Activated T-cell treated with anti-CD3 and anti-CD28 coated beads, Interleukin-2, amount 50 U/mL, for 4 hours (primary cell): Measurements from ENCODE around the gene FAM216B. TPM values are rescaled to one million over a fixed set of nuclear protein-coding genes. Genes with fewer than 3 reads are reported as not detected.

Experiments
- ATAC-seq, 2 donors: fragments of 200-7000 bp; cut with Tn5 transposase; one replicate each; pipeline ENCODE4 v1.10.0; 2021
- DNase-seq: peaks from one replicate; pipeline ENCODE4 v3.0.0-alpha.2; 2020
- H3K27me3 Mint-ChIP-seq: one replicate; pipeline ENCODE4 v1.8.0; 2021; ENCODE audit warnings: low read depth, mixed read lengths
- H3K36me3 Mint-ChIP-seq: one replicate; pipeline ENCODE4 v1.8.0; 2022; ENCODE audit warnings: mixed read lengths; ENCODE audit not compliant: insufficient read depth
- H3K4me1 Mint-ChIP-seq: one replicate; pipeline ENCODE4 v1.8.0; 2021; ENCODE audit warnings: low read depth, mixed read lengths
- H3K4me3 Mint-ChIP-seq: one replicate; pipeline ENCODE4 v1.8.0; 2021; ENCODE audit warnings: mild to moderate bottlenecking, moderate library complexity, mixed read lengths
- H3K9me3 Mint-ChIP-seq: one replicate; pipeline ENCODE4 v1.8.0; 2021; ENCODE audit warnings: mixed read lengths
- total RNA-seq, 3 donors: library from RNA; stranded (reverse); gene quantifications; one replicate each; pipeline ENCODE4 v1.2.1, GENCODE V29; 2021

Gene FAM216B
- total RNA-seq = not detected

DNA sequence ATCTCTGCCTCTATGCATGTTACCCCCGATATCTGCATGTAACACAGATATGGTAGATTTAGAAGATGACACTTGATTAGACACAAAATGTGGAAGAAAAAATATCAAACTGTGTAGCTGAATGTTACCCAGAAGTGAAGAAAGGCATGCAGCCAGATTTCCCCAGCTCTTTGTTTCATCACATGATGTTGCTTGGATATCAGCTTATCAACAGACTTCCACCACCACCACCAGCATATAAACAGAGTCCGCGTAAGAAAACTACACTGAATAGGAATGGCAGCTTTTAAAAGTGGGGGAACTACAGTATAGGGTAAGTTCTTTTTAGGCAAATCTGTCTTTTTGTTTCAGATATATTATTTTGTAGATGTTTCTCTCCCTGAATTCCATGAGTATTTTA is at the start of gene FAM216B:
FAM216B (plus strand) TSS at position 233 of the 400 bp plus-strand sequence. CDS start 2,484 bp downstream, outside the sequence.
- no peak for ATAC-seq
- Mint-ChIP-seq H3K27me3 (peaks cover 11% of the 10 kb centered on the region), H3K4me3 (no peak within 1 kb of the TSS), H3K4me1 (no peaks in the 10 kb centered on the region), H3K36me3 (no peaks in the 10 kb centered on the region), H3K9me3 (no peaks in the 10 kb centered on the region)
- no peak for DNase-seq

DNA sequence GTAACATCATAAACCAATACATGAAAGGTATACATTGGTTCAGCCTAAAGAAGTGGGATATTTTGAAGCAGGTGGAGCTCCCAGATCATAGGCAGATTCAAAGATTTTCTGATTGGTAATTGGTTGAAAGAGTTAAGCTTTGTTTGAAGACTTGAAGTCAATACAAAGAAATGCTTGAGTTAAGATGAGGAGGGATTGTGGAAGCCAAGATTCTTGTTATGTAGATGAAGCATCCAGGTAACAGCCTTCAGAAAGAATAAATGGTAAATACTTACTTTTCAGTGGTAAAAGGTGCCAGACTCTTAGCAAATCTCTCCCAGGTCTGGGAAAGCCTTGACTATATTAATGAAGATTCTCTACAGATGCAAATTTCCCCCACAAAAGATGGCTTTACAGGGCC is 49.3 kb upstream of the FAM216B start:
- Mint-ChIP-seq H3K9me3 (no peaks in the 10 kb centered on the region), H3K4me3 (no peak overlapping the region), H3K27me3 (peaks cover 5% of the 10 kb centered on the region), H3K4me1 (no peaks in the 10 kb centered on the region), H3K36me3 (no peaks in the 10 kb centered on the region)
- DNase-seq = no peak
- no peak for ATAC-seq

DNA sequence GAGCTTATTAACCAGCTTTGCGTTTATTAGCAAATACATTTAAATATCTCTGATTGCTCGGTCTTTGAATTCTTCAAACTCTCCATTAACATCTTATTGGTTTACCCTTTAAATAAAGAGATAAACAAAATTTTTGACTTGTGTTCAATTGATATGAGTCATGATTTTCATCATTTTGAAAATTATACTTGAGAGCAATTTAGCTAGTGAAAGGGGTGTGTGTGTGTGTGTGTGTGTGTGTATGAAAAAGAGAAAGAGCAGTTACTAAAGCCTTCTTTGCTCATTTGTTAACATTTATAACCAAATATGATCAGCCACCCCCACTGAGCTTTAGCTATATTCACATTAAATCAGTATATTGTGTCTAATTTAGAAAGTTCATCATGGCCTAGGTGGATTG is 48.3 kb upstream of the FAM216B start:
- Mint-ChIP-seq H3K4me3 (no peak overlapping the region), H3K4me1 (no peaks in the 10 kb centered on the region), H3K27me3 (peaks cover 8% of the 10 kb centered on the region), H3K36me3 (no peaks in the 10 kb centered on the region), H3K9me3 (no peaks in the 10 kb centered on the region)
- ATAC-seq (no peak), DNase-seq (no peak)

DNA sequence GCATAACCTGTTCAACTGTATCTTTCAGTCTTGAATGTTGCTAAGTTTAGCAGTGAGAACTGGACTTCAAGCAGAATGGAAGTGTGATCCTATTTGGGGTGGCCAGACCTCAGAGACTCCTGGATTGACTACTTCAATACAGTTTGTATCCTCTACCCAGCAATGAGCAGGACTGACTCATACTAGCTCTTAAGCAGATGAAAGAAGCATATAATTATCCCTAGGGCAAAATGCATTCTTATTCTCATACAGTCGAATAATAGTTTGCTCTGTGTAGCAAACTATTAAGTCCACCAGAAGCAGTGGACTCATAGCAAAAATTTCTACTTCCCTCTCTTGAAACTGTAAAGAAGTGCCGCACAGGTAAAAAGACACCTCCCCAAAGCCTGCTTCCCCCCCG is 46.4 kb upstream of the FAM216B start:
- Mint-ChIP-seq H3K27me3 (peaks cover 7% of the 10 kb centered on the region), H3K36me3 (no peaks in the 10 kb centered on the region), H3K4me1 (no peaks in the 10 kb centered on the region), H3K4me3 (no peak overlapping the region), H3K9me3 (no peaks in the 10 kb centered on the region)
- DNase-seq = no peak
- no peak for ATAC-seq

DNA sequence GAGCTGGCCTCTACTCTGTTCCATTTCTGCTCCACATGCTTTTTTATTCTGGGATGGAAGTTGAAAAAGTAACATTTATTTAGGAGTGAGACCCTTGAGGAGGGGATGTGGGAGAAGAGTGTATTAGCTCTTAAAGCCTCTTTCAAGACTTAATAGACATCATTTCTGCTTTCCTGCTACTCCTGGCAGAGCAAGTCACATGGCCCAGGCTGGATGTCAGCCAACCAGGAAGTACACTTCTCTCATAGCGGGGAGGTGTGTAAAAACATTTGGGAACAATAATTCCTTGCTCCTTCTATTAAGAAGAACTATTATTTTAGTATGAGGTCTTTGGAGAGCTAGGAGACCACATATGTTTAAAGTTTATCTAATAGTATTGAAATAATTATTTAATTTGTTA is 40.6 kb upstream of the FAM216B start:
- Mint-ChIP-seq H3K9me3 (no peaks in the 10 kb centered on the region), H3K4me1 (no peaks in the 10 kb centered on the region), H3K36me3 (no peaks in the 10 kb centered on the region), H3K27me3 (peaks cover 8% of the 10 kb centered on the region), H3K4me3 (no peak overlapping the region)
- no peak for DNase-seq
- ATAC-seq = no peak

DNA sequence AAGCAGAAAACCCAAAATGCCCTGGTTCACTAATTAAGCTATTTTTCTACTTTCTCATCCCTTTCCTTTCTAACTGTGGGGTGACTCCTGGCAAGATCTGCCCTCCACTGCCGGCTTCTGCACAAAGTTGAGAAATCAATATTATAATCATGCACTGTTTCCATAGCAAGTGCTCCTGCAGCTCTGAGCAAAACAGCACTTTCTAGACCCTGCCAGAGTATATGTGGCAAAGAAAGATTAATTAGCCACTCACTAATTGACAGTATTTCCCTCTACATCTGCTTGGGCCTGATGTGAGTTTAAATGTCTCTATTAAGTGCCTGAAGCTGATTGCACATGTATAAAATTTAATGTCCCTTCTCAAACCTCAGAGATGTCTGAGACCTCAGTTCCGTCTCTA is 39.5 kb upstream of the FAM216B start:
- no peaks in the 10 kb centered on the region for H3K4me1 Mint-ChIP-seq
- H3K27me3 Mint-ChIP-seq = peaks cover 8% of the 10 kb centered on the region
- DNase-seq = no peak
- no peak for ATAC-seq
- H3K4me3 Mint-ChIP-seq = no peak overlapping the region
- no peaks in the 10 kb centered on the region for H3K36me3 Mint-ChIP-seq
- H3K9me3 Mint-ChIP-seq = no peaks in the 10 kb centered on the region

DNA sequence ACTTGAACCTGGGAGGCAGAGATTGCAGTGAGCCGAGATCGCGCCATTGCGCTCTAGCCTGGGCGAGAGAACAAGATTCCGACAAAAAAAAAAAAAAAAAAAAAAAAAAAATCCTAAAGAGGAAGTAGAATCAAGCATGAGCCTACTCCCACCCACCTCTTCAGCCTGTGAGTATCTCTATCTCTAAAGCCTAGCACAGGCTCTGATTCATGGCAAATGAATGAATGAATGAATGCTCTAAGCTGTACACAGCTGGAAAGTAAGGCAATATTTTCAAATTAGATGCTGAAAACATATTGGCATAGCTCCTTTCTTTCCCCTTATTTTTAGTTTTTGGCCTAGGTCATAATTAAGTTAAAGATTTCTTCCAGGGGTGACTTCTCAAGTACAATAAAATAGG is 35.7 kb upstream of the FAM216B start:
- no peaks in the 10 kb centered on the region for H3K9me3 Mint-ChIP-seq
- H3K36me3 Mint-ChIP-seq = no peaks in the 10 kb centered on the region
- no peaks in the 10 kb centered on the region for H3K4me1 Mint-ChIP-seq
- ATAC-seq (no peak), DNase-seq (no peak)
- no peak overlapping the region for H3K4me3 Mint-ChIP-seq
- H3K27me3 Mint-ChIP-seq = peaks cover 3% of the 10 kb centered on the region

DNA sequence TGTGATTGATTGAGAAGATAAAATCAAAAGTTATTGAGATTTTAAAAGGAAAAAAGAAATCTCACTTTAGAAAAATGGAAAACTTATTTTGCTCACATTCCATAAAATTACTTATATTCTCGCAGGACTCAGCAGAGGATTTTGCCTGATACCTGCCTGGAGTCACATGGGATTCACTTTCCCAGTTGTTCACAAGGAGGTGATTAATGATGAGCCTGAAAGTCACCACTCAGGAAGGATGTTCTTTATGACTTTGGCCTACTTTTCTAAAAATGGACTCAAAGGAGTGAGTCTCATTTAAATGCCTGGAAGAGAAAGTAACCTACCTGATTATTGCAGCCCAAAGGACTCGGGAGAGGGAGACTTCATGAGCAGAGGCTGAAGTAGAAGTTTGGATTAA is 34.5 kb upstream of the FAM216B start:
- ATAC-seq = no peak
- no peaks in the 10 kb centered on the region for H3K36me3 Mint-ChIP-seq
- no peak for DNase-seq
- peaks cover 3% of the 10 kb centered on the region for H3K27me3 Mint-ChIP-seq
- H3K4me1 Mint-ChIP-seq = no peaks in the 10 kb centered on the region
- no peaks in the 10 kb centered on the region for H3K9me3 Mint-ChIP-seq
- H3K4me3 Mint-ChIP-seq = no peak overlapping the region

DNA sequence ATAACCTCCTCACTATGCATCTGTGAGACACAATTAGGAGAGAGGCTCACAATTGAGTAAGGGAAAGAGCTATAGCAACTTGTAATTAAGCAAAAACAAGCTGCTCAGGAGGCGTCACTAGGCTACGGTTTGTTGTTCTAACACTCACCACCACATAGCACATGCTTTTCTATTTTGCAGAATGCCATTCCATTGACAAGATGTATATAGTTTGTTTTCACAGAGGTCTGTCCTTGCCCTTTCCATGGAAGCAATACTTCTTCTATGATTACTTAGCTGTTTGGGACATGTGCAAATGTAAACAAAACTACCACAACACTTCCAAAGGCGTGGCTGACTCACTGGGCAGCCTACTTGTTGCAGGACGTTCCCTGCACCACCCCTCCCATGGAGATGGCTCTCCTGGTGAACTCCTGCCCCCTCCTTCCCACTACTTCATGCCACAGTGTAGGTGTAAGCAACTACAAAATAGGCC is 33.9 kb upstream of the FAM216B start:
- DNase-seq = no peak
- Mint-ChIP-seq H3K9me3 (no peaks in the 10 kb centered on the region), H3K4me1 (no peaks in the 10 kb centered on the region), H3K36me3 (no peaks in the 10 kb centered on the region), H3K27me3 (peaks cover 3% of the 10 kb centered on the region), H3K4me3 (no peak overlapping the region)
- ATAC-seq = no peak

DNA sequence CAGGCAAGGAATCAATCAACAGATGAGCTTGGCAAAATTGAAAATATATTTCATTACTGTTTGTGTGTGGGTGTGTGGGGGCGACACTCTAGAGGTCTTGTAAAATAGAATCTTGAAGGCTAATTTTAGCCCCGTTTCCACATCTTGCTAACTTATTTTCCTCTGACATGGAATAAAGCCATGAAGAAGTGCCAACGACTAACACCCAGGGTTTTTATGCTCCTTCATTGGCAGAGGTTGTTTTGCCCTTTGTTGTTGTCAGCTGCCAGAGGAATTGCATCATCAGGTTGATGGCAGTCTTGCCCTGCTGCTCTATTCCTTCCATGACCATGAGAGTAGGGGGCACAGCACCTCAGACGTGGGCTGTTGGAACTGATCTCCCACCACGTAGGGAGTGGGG is 30.6 kb upstream of the FAM216B start:
- H3K9me3 Mint-ChIP-seq = no peaks in the 10 kb centered on the region
- H3K36me3 Mint-ChIP-seq = no peaks in the 10 kb centered on the region
- peaks cover 1% of the 10 kb centered on the region for H3K27me3 Mint-ChIP-seq

DNA sequence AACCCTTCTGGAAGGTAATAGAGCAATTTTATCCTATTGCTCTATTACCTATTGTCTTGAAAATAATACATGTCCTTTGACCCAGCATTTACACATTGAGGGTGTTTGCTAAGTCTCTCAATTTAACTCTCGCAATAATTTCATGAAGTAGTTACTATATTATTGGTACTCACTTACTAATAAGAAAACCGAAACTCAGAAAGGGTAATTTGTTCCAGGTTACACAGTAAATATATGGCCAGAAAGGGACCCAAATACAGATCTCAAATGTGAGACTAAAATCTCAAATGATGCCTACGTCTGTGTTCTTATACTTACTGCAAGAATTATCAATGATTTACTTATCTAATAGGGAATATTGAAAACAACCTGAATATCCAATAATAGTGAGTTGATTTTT is 29.7 kb upstream of the FAM216B start:
- Mint-ChIP-seq H3K36me3 (no peaks in the 10 kb centered on the region), H3K27me3 (peaks cover 1% of the 10 kb centered on the region), H3K9me3 (no peaks in the 10 kb centered on the region), H3K4me1 (no peaks in the 10 kb centered on the region), H3K4me3 (no peak overlapping the region)
- ATAC-seq (no peak), DNase-seq (no peak)

More for the DNA sequence above, 30.6 kb upstream of the FAM216B start:
- H3K4me3 Mint-ChIP-seq = no peak overlapping the region
- H3K4me1 Mint-ChIP-seq = no peaks in the 10 kb centered on the region
- DNase-seq = no peak
- no peak for ATAC-seq

DNA sequence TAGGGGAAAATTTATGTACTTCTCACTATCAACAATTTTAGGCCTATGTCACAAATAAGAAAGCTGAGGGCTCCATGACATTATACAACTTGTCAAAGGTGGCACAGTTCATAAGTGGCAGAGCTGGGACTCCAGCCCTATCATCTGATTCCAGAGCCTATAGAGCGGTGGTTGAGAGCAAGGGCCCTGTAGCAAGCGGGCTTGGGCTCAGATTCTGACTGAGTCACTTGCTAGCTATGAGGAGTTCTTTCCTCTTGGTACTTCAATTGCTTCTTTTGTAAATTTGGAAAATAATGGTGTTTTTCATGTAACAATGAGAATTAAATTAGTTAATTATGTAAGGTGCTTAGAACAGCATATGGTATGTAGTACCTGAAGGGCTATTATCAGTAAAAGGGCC is 28.7 kb upstream of the FAM216B start:
- Mint-ChIP-seq H3K9me3 (no peaks in the 10 kb centered on the region), H3K36me3 (no peaks in the 10 kb centered on the region), H3K27me3 (peaks cover 1% of the 10 kb centered on the region), H3K4me1 (no peaks in the 10 kb centered on the region), H3K4me3 (no peak overlapping the region)
- DNase-seq (no peak), ATAC-seq (no peak)

DNA sequence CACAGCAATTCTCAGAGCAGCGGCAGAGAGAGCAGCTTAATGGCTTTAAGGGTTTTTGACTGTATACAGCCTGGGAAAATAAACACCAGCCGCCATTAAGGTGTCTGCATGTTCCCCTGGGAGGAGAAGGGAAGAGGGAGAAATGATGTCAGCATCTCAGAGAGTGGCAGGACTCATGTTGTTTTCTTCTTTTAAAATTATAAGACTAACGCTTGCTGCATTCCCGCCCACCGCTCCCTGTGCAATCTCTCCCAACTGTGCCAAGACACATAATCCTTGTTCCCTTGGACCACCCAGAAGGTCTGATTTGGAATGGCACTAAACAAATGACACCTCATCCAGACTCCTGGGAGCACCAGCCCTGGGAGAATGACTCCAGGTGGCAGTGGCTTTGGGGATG is 27.7 kb upstream of the FAM216B start:
- no peaks in the 10 kb centered on the region for H3K4me1 Mint-ChIP-seq
- ATAC-seq = no peak
- peaks cover 1% of the 10 kb centered on the region for H3K27me3 Mint-ChIP-seq
- no peaks in the 10 kb centered on the region for H3K9me3 Mint-ChIP-seq
- H3K36me3 Mint-ChIP-seq = no peaks in the 10 kb centered on the region
- DNase-seq = no peak
- no peak overlapping the region for H3K4me3 Mint-ChIP-seq

DNA sequence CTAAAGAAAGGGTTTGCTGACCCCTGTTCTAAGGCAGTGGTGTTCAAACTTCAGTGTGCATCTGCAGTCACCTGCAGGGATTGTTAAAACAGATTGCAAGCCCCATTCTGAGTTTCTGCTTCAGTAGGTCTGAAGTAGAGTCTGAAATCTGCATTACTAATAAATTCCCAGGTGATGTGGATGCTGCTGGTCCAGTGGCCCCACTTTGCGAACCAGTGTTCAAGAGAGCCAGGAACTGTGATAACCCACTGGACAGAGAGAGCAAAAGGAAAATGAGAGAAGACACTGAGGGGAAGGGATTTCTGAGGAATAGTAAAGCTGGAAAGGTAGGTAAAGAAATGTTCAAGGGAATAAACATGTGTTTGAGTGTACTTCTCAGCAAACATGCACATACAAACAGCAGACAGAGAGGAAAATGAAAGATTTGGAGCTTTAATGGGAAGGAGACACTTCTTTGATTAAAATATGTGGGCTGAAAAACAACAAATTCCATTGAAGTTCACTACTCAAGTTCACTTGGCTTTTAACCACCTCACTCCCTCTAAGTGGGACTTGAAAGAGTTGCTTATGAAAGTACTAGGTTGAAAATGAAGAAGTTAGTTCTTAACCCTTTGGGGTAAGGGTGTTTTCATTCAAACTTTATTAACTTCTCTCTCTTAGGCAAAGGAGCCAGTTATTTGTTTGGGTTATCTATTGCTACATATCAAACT is 26.4 kb upstream of the FAM216B start:
- no peak for ATAC-seq
- no peak for DNase-seq
- Mint-ChIP-seq H3K27me3 (peaks cover 1% of the 10 kb centered on the region), H3K4me3 (no peak overlapping the region), H3K9me3 (no peaks in the 10 kb centered on the region), H3K36me3 (no peaks in the 10 kb centered on the region), H3K4me1 (no peaks in the 10 kb centered on the region)

DNA sequence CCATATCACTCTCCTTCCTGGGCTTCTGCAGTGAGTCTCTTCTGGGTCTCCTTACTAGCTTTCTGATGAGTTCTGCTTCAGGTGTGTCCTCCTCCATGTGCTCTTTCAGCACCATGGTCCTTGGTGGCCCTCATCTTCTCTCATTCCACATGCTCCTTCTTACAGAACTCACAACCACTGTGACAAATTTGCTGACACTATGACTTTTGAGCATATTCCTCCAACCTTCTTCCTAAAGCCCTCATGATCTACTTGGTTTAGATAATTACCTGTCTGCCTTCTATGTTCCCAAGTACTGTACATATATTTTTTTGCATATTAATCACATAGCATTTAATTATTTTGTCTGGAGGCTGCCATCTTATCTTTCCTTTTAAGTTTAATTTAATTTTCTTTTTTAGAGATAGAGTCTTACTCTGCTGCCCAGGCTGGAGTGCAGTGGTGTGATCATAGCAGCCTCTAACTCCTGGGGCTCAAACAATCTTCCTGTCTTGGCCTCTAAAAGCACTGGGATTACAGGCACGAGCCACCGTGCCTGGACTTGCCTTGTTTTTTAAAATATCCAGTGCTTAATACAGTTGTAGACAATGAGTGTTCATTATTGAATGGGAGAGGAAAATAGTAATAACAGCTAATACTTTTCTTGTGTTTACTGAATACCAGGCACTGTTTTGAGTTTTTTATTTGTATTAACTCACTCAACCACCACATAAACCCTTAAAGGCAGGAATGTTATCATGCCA is 23.5 kb upstream of the FAM216B start:
- H3K27me3 Mint-ChIP-seq = peaks cover 3% of the 10 kb centered on the region
- no peaks in the 10 kb centered on the region for H3K36me3 Mint-ChIP-seq
- no peaks in the 10 kb centered on the region for H3K9me3 Mint-ChIP-seq
- ATAC-seq (no peak), DNase-seq (no peak)
- H3K4me3 Mint-ChIP-seq = no peak overlapping the region
- no peaks in the 10 kb centered on the region for H3K4me1 Mint-ChIP-seq
